CD4-positive, alpha-beta T cell treated with Interleukin-6 at 100 ng/mL for 8 hours (primary cell): ENCODE data around the gene AP3S2.

Experiments used
- DNase-seq: peaks from one replicate; pipeline ENCODE4 v3.0.0-alpha.2; 2020; ENCODE audit warnings: mixed read lengths, low spot score

Gene AP3S2

DNA sequence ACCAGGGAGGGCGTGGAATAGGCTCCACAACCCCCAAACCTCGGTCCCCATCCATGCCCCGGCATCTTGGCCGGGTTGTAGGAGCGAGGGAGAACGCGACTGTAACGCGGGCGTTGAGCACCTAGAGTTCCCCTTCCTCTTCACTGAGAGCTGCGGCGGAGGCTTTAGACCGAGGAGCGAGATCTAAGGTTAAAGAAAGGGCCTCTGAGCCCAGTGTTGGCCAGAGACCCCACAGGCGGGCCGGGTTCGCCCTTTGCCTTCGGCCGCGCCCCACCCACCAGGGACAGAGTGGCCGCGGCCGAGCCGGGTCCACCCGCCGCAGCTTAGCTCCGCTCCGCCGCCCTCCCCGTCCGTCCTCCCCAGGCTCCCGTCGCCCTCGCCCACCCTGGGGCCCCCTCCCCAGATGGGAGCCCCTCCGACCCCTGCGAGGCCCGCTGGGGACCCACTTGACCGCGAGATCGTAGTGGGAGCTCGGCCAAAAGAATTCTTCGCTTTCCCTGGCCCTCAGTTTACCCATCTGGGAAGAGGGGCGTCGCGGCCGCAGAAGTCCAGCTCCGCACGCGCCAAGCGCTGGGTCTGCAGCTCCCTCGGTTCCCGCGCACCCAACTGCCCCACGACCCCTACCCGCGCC is 79.6 kb downstream of the AP3S2 start:
- no peak for DNase-seq

GRCh38 chr15:89813381-89814111 is 80.2 kb downstream of the AP3S2 start:
- no peak for DNase-seq

GRCh38 chr15:89812847-89813320 is 80.9 kb downstream of the AP3S2 start:
- DNase-seq = no peak

DNA sequence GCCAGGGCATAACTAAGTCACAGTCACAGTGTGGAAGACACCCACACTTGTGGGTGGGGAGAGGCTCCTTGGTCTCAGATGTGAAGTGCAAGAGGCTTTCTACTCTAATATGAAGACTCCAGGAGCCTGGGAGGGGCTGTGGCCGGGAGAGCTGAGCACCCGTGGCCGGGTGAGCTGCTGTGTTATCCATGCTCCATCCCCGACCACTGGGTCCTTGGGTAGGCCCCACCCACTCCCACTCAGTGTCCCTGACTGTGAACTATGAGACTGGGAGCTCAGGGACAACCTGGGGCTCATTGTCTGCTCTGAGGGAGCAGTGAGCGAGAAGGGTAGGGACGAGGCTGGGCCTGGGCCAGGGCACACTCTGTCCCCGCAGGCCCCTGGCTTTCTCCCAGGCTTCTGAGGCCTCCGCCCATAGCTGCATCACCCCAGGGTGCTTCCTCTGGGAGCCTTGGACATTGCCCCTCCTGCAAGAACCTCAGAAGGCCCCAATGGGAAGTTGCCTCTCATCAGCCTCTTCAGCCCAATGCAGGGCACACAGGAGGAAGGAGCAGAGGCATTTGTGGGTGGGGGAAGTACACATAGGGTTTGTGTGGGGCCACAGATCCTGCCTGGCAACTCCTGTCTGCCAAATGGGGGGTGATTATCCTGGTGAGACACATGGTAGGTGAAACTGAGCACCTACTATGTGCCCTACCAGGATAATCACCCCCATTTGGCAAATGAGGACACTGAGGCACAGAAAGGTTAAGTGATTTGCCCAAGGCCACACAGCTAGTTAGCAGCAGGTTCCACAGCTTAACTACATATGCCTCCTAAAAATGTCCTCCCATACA is 81.6 kb downstream of the AP3S2 start:
- no peak for DNase-seq

- no peak for DNase-seq
Measured at GRCh38 chr15:89810837-89811236, 83.0 kb downstream of the AP3S2 start.

DNA sequence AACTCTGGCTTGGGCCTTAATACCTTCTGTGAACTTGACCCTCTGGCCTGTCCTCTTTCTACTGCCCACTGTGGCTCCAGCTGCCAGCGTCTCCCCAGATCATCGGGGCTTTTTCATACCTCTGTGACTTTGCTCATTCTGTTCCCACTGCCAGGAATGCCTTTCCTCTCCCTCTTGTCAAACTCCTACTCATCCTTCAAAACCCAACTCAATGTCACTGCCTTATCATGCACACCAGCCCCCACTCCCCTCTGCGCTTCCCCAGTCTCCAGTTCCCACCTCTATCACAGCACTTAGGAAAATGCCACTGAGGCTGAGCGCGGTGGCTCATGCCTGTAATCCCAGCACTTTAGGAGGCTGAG is 84.0 kb downstream of the AP3S2 start:
- DNase-seq = no peak

- no peak for DNase-seq
Measured at GRCh38 chr15:89809093-89809786, 84.6 kb downstream of the AP3S2 start.

DNA sequence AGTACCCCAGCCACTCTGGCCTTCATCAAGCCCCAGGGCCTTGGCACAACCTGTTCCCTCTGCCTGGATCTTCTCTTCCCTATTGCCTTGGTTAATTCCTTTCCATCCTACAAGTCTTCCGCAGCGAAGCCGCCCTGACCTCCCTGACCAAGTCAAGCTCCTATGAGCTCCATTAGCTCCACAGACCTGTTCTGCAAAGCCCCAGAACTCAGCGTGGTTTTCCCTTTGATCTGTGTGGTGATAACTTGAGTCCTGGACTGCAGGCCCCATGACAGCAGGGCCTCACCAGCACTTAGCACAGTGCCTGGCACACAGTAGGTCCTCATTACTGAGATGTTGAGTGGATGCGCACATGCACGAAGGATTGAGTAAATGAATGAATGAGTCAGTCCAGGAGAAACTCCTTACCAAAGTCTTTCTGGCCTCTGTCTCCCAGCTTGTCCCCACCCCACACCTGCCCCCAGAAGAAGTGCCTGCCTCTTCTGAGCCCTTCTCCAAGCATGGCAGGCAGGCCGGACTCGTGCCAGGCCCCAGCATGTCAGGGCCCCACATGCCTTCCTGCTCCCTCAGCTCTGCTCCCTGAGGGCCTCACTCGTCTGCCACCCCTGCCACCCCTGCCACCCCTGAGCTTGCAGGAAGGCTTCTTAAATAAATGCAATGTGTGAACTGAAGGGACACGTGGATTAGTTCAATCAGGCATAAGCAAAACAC is 85.5 kb downstream of the AP3S2 start:
- no peak for DNase-seq

GRCh38 chr15:89807689-89808088 is 86.1 kb downstream of the AP3S2 start:
- DNase-seq = no peak

DNA sequence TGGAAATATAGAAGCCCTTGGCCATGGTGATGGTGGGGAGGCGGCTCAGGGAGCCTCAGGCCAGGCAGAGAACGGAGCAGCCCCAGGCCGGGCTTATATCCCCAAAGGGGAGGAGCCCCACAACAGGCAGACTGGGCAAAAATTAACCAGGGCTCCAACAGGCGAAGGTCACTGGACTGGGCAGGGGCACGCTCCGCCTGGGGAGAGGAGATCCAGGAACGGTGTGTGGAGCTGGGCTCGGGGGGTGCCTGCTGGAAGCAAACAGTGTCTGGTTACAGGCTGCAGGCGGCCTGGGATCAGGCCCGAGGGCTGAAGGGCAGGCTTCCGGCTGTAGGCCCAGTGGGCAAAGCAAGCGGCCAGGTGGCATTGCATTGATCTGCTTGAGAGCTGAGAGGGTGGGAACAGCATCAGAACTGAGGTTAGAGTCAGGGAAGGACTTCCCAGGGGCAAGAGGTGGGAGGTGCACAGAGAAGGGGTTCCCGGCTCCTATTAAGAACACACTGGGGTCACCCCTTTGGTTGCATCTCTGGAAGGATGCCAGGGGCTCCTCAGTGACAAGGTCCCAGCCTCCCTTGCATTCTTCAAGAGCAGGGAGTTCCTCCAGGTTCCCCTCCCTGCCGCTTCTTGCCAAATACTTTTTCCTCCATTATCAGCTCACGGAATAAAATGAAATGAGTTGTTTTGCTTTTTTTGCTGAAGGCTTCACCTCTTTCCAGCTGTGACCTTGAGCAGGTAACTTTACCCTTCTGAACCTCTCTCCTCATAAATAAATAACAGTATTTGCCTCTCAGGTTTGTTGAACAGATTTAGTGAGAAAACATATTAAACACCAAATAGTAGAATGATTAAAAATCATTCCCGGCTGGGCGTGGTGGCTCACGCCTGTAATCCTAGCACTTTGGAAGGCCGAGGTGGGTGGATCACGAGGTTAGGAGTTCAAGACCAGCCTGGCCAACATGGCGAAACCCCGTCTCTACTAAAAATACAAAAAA is 86.9 kb downstream of the AP3S2 start:
- no peak for DNase-seq

DNA sequence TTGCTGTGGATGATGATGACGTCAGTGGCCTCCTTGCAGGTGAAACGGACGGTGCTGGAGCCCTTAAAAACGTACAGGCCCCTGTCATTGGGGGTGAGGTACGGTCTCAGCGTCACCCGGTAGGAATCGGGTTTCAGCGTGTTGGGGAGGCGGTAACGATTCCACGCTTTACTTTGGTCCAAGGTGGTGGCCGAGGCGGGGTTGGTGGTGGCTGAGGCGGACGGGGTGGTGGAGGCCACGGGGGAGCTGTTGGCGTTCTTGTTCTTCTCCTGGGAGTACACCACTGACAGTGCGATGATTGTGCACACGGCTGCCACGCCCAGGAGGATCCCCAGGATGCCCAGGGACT is 87.6 kb downstream of the AP3S2 start:
- DNase-seq = no peak

DNA sequence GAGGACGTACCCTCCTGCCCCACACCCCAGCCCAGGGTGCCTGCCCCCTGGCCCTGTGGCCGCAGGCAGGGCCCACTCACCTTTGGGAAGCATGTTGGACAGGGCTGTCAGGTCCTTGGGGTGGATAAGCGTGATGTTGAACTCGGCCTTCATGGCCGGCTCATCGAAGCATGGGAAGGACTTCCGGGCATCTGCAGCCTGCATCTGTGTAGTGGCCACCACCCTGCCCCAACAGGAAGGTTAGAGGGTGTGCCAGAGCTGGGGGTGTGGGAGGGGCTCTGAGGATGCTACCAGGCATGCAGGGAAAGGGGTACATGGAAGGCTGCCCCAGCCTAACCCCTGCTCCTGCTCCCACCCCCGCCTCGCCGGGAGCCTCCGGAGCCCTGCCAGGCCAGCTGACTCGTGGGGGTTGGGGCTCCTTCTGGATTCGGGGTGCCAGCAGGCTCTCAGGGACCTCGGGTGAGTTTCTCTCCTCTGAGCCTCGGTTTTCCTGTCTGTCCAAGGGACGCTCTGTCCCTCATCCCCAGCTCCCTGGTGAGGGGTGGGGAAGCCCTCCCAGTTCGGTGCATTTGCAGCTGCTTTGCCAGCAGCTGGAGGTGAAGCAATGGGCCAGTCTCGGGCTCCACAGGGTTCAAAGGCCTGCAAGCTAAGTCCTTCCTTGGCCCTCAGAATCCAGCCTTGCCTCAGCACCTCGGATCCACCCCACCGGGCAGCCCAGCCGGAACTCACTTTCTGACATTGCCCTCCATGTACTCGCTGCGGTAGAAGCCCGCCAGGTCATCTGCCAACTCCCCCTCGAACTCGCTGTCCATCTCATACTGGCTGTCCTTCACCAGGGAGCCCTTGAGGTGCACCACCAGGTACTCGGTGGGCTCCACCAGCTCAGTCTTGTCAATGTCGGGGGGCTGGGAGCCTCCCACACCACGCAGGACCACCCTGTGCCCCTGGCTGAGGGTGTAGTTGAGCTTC is 88.3 kb downstream of the AP3S2 start:
- no peak for DNase-seq

GRCh38 chr15:89803941-89804800 is 89.6 kb downstream of the AP3S2 start:
- no peak for DNase-seq

DNA sequence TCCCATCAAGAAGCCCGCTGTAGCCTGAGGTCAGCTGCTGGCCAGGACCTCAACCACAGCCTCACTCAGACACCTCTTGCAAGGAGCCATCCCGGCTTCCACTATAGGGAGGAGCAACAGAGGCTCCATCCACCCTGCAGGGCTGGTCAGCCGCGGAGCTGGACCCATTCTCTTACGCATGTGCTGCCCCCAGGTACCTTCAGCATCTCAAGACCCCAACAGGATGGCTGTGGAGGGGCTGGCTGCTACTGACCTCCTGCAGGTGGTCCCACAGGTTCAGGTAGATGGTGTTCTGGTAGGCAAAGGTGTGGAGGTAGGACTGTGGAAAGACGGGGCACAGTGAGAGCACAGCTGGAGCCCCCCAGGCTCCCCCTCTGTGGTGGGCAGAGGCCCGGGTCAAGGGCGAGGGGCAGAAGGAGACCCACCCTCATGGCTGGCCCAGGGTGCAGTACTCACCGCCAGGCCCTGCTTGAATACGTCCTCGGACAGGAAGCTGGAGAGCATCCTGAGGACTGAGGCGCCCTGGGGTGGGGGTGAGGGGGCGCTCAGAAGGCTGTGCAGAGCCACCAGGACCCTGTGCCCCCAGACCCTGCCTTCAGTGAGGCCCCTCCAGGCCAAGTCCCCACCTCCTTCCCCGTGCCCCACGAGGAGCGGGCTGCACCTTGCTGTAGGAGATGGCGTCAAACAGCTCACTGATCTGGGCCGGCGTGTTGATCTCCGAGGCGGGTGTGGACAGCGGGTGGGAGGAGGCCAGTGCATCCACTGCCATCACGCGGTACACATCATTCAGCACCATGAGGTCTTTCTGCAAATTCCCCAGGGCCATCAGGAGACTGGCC is 90.6 kb downstream of the AP3S2 start:
- no peak for DNase-seq

GRCh38 chr15:89802231-89802928 is 91.4 kb downstream of the AP3S2 start:
- no peak for DNase-seq

GRCh38 chr15:89801471-89802195 is 92.2 kb downstream of the AP3S2 start:
- no peak for DNase-seq
